ENCODE measurements around the gene PCSK5. TPM values are rescaled to one million over a fixed set of nuclear protein-coding genes. Genes with fewer than 3 reads are reported as not detected.

PCSK5 gene
- total RNA-seq, 2 donors from 2014 or later = 2.5 to 3.5 TPM

- Histone ChIP-seq H3K36me3 (ENCODE audit: control insufficient read depth, insufficient read depth, low read length) (no peaks in the 10 kb centered on the region), H3K4me3 (ENCODE audit: low read length) (no peak overlapping the region), H3K4me1 (ENCODE audit: control insufficient read depth, insufficient read depth, low read length) (no peaks in the 10 kb centered on the region), H3K9ac (ENCODE audit: extremely low read depth, low read length, poor library complexity, severe bottlenecking) (no peak overlapping the region), H3K9me3 (ENCODE audit: control insufficient read depth, low read length) (no peaks in the 10 kb centered on the region), H3K27ac (ENCODE audit: low read depth, low read length) (no peak overlapping the region), H3K27me3 (ENCODE audit: control insufficient read depth, insufficient read depth, low read length, poor library complexity, severe bottlenecking) (no peaks in the 10 kb centered on the region)
- 85 to 87% methylated on average over 7 to 16 of the region's 16 CpGs for WGBS, 2 experiments (ENCODE audit: insufficient coverage in 1 of 2, insufficient read length in 1 of 2)
- Mint-ChIP-seq H3K27me3 (ENCODE audit: insufficient read depth) (peaks cover 15% of the 10 kb centered on the region), H3K36me3 (ENCODE audit: low read depth) (no peaks in the 10 kb centered on the region), H3K9me3 (peaks cover 2% of the 10 kb centered on the region), H3K4me1 (no peaks in the 10 kb centered on the region), H3K4me3 (no peak overlapping the region), H3K27ac (no peak overlapping the region)
- TF ChIP-seq CTCF (conservative IDR thresholded peaks at IDR 0.05) = no peak
- DNase-seq = no peak
These were observed 51.3 kb downstream of the PCSK5 start for GRCh38 chr9:75941577-75942311.

GRCh38 chr9:75946766-75947165 is 56.3 kb downstream of the PCSK5 start:
- no peak for DNase-seq
- Mint-ChIP-seq H3K9me3 (peaks cover 2% of the 10 kb centered on the region), H3K4me3 (no peak overlapping the region), H3K27ac (no peak overlapping the region), H3K27me3 (ENCODE audit: insufficient read depth) (peaks cover 17% of the 10 kb centered on the region), H3K36me3 (ENCODE audit: low read depth) (no peaks in the 10 kb centered on the region), H3K4me1 (no peaks in the 10 kb centered on the region)
- Histone ChIP-seq H3K9me3 (ENCODE audit: control insufficient read depth, low read length) (no peaks in the 10 kb centered on the region), H3K4me1 (ENCODE audit: control insufficient read depth, insufficient read depth, low read length) (no peaks in the 10 kb centered on the region), H3K27me3 (ENCODE audit: control insufficient read depth, insufficient read depth, low read length, poor library complexity, severe bottlenecking) (peaks cover 10% of the 10 kb centered on the region), H3K9ac (ENCODE audit: extremely low read depth, low read length, poor library complexity, severe bottlenecking) (no peak overlapping the region), H3K27ac (ENCODE audit: low read depth, low read length) (no peak overlapping the region), H3K36me3 (ENCODE audit: control insufficient read depth, insufficient read depth, low read length) (no peaks in the 10 kb centered on the region), H3K4me3 (ENCODE audit: low read length) (no peak overlapping the region)
- TF ChIP-seq CTCF (conservative IDR thresholded peaks at IDR 0.05) = no peak
- 92% methylated on average over 6 of the region's 6 CpGs for WGBS, 2 experiments (ENCODE audit: insufficient coverage in 1 of 2, insufficient read length in 1 of 2)

GRCh38 chr9:75947233-75947632 is 56.8 kb downstream of the PCSK5 start:
- H3K27me3 Mint-ChIP-seq (ENCODE audit: insufficient read depth) = peaks cover 22% of the 10 kb centered on the region
- no peak overlapping the region for H3K4me3 Mint-ChIP-seq
- no peak overlapping the region for H3K27ac ChIP-seq (ENCODE audit: low read depth, low read length)
- H3K36me3 Mint-ChIP-seq (ENCODE audit: low read depth) = no peaks in the 10 kb centered on the region
- H3K4me1 Mint-ChIP-seq = no peaks in the 10 kb centered on the region
- 84 to 100% methylated on average over 1 to 2 of the region's 2 CpGs for WGBS, 2 experiments (ENCODE audit: insufficient coverage in 1 of 2, insufficient read length in 1 of 2)
- TF ChIP-seq CTCF (conservative IDR thresholded peaks at IDR 0.05) = no peak
- no peaks in the 10 kb centered on the region for H3K9me3 ChIP-seq (ENCODE audit: control insufficient read depth, low read length)
- H3K9ac ChIP-seq (ENCODE audit: extremely low read depth, low read length, poor library complexity, severe bottlenecking) = no peak overlapping the region
- no peaks in the 10 kb centered on the region for H3K36me3 ChIP-seq (ENCODE audit: control insufficient read depth, insufficient read depth, low read length)
- no peak for DNase-seq
- H3K4me3 ChIP-seq (ENCODE audit: low read length) = no peak overlapping the region
- H3K4me1 ChIP-seq (ENCODE audit: control insufficient read depth, insufficient read depth, low read length) = no peaks in the 10 kb centered on the region
- H3K27me3 ChIP-seq (ENCODE audit: control insufficient read depth, insufficient read depth, low read length, poor library complexity, severe bottlenecking) = peaks cover 15% of the 10 kb centered on the region
- no peak overlapping the region for H3K27ac Mint-ChIP-seq
- peaks cover 2% of the 10 kb centered on the region for H3K9me3 Mint-ChIP-seq

All from endodermal cell (in vitro differentiated cells).